Stimulated activated naive CD4-positive, alpha-beta T cell (primary cell): Measurements from ENCODE around the gene MRPS7.

Experiments
- DNase-seq, 6 experiments: peaks; one replicate each; lab custom pipeline; 2025; lab: John Stamatoyannopoulos, UW

Gene MRPS7

GRCh38 chr17:75308732-75309629 lies 47.3 kb downstream of the MRPS7 start:
- DNase-seq: no peak

GRCh38 chr17:75313941-75314551 lies 52.4 kb downstream of the MRPS7 start:
- DNase-seq: no peak

GRCh38 chr17:75315541-75316243 lies 54.0 kb downstream of the MRPS7 start:
- DNase-seq: no peak
